NCI-H2196 treated with DMSO at 0.1 percent for 48 hours (cell line): ENCODE data around the gene LLGL2.

Experiments
- DNase-seq: peaks from one replicate; lab custom pipeline; 2025; ENCODE audit not compliant: unreplicated experiment; lab: John Stamatoyannopoulos, UW

LLGL2 gene

DNA sequence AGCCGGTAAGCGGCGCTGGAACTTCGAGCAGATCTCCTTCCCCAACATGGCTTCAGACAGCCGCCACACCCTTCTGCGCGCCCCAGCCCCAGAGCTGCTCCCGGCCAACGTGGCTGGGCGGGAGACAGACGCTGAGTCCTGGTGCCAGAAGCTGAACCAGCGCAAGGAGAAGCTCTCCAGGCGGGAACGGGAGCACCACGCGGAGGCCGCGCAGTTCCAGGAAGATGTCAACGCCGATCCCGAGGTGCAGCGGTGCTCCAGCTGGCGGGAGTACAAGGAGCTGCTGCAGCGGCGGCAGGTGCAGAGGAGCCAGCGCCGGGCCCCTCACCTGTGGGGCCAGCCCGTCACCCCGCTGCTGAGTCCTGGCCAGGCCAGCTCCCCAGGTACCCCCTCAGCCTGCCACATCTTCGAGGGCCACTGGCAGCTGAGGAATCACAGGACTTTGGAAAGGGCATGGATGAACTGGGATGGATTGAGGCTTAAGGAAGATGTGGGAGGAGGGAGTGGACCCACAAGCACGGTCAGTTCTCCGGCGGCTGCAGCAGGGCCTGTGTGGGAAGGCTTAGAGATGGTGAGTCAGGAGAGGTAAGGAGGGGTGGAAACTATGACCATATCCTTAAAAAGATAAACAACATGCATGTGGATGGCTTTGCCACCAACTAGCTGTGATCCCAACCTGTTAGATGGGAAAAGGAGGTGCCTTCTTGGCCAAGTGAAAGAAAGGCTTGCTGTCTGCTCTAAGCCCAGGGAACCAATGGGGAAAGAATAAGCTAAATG lies 3.4 kb upstream of the LLGL2 start:
- no peak for DNase-seq

GRCh38 chr17:75523647-75524046 lies 1.9 kb upstream of the LLGL2 start:
- DNase-seq, result no peak

- DNase-seq, result no peak
Measured at GRCh38 chr17:75524269-75524969, 1.1 kb upstream of the LLGL2 start.

DNA sequence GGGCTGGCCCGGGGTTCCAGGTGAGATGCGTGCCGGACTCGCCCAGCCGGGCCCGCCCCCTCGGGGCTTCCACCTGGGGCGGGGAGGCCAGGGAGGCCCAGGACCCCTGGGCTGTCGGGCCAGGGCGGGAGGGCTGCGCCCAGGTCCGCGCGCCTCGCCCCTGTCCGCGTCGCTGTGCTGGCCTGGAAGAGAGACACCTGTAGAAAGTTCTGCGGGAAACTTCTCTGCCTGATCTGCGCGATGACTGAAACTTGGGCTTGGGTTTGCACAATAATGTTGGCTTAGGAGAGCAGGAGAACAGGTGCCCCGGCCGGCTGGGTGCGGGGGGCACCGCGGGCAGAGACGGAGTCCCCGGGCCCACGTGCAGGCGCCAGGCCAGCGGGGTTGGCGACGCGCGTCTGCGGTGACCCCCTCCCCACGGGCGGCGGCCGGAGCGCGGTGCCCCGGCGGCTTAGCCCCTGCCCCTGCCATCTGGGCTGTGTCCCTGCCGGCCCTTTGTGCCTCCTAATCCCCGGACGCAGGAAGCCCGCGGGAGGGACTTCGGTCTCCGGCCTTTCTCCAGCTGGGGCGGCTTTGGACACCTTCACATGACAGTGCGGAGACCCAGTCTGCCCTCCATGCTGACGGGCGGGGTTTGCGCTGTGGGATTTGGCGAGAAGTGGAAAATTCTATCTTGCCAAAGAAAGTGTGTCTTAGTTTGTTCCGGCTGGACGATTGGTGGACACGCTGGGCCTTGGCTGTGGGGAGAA lies 483 bp downstream of the LLGL2 start:
- DNase-seq, result no peak

DNA sequence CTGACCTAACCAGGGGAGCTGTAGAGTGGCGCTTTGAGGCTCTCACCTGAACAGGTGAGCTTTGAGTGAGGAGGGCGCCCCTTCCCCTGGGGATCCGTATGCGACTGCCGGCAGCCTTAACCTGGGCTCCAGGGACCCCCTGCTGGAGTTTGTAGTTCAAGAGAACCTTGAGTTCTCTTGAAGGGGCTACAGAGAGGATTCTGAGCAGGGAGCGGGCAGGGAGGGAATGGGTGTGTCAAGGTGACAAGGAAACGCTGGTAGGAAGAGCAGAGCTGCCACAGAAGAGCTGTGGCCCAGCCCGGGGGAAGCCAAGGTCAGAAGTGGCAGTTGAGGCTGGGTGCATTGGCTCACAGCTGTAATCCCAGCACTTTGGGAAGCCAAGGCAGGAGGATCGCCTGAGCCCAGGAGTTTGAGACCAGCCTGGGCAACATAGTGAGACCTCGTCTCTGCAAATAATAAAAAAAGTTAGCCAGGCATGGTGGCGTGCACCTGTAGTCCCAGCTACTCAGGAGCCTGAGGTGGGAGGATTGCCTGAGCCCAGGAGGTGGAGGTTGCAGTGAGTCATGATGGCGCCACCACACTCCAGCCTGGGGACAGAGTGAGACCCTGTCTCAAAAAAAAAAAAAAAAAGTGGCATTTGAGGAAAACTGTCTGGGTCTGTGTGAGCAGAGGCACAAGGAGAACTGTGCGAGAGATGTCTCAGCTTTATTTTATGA lies 1.2 kb downstream of the LLGL2 start:
- DNase-seq, result no peak

- no peak for DNase-seq
Measured at GRCh38 chr17:75530837-75531720, 5.6 kb downstream of the LLGL2 start.

- DNase-seq, result no peak
Measured at GRCh38 chr17:75531721-75532072, 6.2 kb downstream of the LLGL2 start.

- no peak for DNase-seq
Measured at GRCh38 chr17:75535119-75535537, 9.6 kb downstream of the LLGL2 start.

DNA sequence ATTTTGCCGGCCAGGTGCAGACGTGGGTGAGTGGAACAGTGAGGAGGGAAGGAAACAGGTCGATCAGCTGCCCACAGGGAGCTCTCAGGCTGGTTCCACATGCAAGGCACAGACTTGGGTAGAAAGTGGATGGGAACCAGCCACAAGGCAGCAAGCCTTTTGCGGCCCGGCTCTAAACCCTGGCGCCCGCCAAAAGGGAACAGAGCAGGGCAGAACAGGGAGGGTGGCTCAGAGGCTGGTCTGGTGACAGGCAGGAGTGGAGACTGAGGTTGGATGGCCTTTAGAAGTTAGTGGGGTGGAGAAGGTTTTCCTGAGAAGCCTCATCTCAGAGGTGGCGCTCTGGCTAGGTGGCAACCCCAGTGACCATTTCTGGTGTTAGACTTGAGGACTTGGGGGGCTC lies 10.4 kb downstream of the LLGL2 start:
- DNase-seq, result no peak

- DNase-seq, result no peak
Measured at GRCh38 chr17:75536366-75536765, 10.9 kb downstream of the LLGL2 start.

GRCh38 chr17:75539967-75540729 lies 14.7 kb downstream of the LLGL2 start:
- DNase-seq, result no peak

- DNase-seq, result no peak
Measured at GRCh38 chr17:75540923-75541503, 15.5 kb downstream of the LLGL2 start.

DNA sequence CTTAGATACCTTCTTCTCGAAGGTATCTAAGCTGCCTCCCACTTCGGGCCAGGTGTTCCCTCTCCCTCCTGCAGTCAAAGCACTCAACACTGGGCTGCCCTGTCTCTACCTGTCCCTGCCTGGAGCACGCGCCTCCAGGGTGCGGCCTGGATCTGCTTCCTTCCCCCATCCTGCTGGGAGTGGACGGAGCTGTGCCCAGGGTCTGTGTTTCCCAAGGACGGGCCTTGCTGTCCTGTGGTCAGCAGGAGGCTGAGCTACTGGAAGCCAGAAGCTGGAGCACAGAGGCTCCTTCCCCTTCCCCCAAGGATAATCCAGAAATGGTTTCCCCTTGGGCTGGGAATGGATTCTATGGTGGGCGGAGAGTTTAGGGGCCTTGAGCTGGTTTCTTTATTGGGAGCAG lies 16.7 kb downstream of the LLGL2 start:
- no peak for DNase-seq

GRCh38 chr17:75542728-75543336 lies 17.3 kb downstream of the LLGL2 start:
- DNase-seq, result no peak

GRCh38 chr17:75544250-75544649 lies 18.8 kb downstream of the LLGL2 start:
- no peak for DNase-seq

DNA sequence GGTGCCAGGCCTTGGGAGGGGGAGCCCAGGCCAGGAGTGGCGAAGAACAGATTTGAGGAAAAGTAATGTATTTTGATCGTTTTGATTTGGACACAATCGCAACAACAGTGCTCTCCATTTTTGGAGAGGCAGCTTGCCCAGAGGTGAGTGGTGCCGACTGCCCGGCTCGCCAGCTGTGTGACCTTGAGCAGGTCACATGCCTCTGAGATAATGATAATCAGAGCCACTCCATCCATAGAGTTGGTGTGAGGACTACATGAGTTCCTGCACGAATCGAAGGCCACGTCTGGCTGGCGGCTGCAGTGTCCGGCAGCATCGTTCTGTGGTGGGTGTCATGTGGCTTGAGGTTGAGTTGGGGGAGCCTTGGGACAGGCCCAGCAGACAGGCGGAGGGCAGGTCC lies 20.7 kb downstream of the LLGL2 start:
- DNase-seq, result no peak

DNA sequence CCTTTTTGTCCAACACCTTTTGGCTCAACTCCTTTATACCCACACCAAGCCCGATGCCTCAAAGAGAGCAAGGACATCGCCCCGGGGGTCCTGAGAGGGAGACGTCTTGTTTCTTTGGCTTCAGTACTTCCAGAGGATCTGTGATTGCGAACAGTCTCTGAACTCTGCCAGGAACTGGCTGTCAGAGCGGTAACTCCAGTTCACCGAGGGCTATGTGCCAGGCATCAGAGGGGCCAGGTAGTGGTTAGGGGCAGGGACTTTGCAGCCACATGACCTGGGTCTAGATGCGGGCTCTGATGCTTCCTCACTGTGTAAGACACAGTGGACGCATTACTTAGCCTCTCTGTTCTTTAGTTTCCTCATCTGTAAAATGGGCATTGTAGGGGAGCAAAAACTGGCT lies 21.6 kb downstream of the LLGL2 start:
- DNase-seq, result no peak

- DNase-seq, result no peak
Measured at GRCh38 chr17:75548813-75549212, 23.3 kb downstream of the LLGL2 start.
